Measurements from ENCODE around the gene DNASE1L2. TPM values are rescaled to one million over a fixed set of nuclear protein-coding genes. Genes with fewer than 3 reads are reported as not detected.
"Not testable (repeated sequence)": the region's sequence is repeated elsewhere in the genome, so short reads cannot be mapped to it uniquely, and the experiment has no call there.

DNASE1L2 gene
- 0.39 and 0.60 TPM in 2 replicates for total RNA-seq (2014; rRNA removed; shearing (Covaris generic))

- DNase-seq (ENCODE audit: low read depth): no peak
Observed at GRCh38 chr16:2236337-2237101, at the start of gene DNASE1L2. Gene DNASE1L2 (plus strand): TSS chr16:2236444. CDS start chr16:2236817, 373 bp downstream.

GRCh38 chr16:2186505-2186904, 49.7 kb upstream of the DNASE1L2 start:
- DNase-seq (ENCODE audit: low read depth): no peak

- DNase-seq (ENCODE audit: low read depth): no peak
Observed at GRCh38 chr16:2187212-2187611, 49.0 kb upstream of the DNASE1L2 start.

- DNase-seq (ENCODE audit: low read depth): no peak
Observed at GRCh38 chr16:2188395-2188794, 47.8 kb upstream of the DNASE1L2 start.

GRCh38 chr16:2189252-2189893, 46.9 kb upstream of the DNASE1L2 start:
- DNase-seq (ENCODE audit: low read depth): no peak

- no peak for DNase-seq (ENCODE audit: low read depth)
Observed at GRCh38 chr16:2190002-2190658, 46.1 kb upstream of the DNASE1L2 start.

GRCh38 chr16:2190659-2191445, 45.4 kb upstream of the DNASE1L2 start:
- DNase-seq (ENCODE audit: low read depth): no peak

GRCh38 chr16:2191446-2191706, 44.9 kb upstream of the DNASE1L2 start:
- DNase-seq (ENCODE audit: low read depth): no peak

- DNase-seq (ENCODE audit: low read depth): peak; percentile 57
Observed at GRCh38 chr16:2194166-2194834, 41.9 kb upstream of the DNASE1L2 start.

GRCh38 chr16:2194852-2195321, 41.4 kb upstream of the DNASE1L2 start:
- peak; percentile 33 for DNase-seq (ENCODE audit: low read depth)

GRCh38 chr16:2195322-2196161, 40.7 kb upstream of the DNASE1L2 start:
- DNase-seq (ENCODE audit: low read depth): no peak

GRCh38 chr16:2196162-2196980, 39.9 kb upstream of the DNASE1L2 start, which contains the start of gene CASKIN1:
Gene CASKIN1 (minus strand): TSS chr16:2196605. CDS start chr16:2196432, 173 bp downstream.
- DNase-seq (ENCODE audit: low read depth): no peak

- no peak for DNase-seq (ENCODE audit: low read depth)
Observed at GRCh38 chr16:2196981-2197511, 39.2 kb upstream of the DNASE1L2 start.

GRCh38 chr16:2197765-2198164, 38.5 kb upstream of the DNASE1L2 start:
- DNase-seq (ENCODE audit: low read depth): no peak

GRCh38 chr16:2198283-2198682, 38.0 kb upstream of the DNASE1L2 start:
- no peak for DNase-seq (ENCODE audit: low read depth)

- DNase-seq (ENCODE audit: low read depth): no peak
Observed at GRCh38 chr16:2199095-2199494, 37.1 kb upstream of the DNASE1L2 start.

- DNase-seq (ENCODE audit: low read depth): no peak
Observed at GRCh38 chr16:2199621-2200139, 36.6 kb upstream of the DNASE1L2 start.

- no peak for DNase-seq (ENCODE audit: low read depth)
Observed at GRCh38 chr16:2200313-2200712, 35.9 kb upstream of the DNASE1L2 start.

- not testable (repeated sequence) for DNase-seq (ENCODE audit: low read depth)
Observed at GRCh38 chr16:2203119-2203688, 33.0 kb upstream of the DNASE1L2 start.

Measured in RPMI7951 (cell line).